ENCODE measurements around the gene FARSA. TPM values are rescaled to one million over a fixed set of nuclear protein-coding genes. Genes with fewer than 3 reads are reported as not detected.

FARSA gene
- total RNA-seq, 1 experiment from 2014 or later, result 75.9 TPM

GRCh38 chr19:12948612-12949362, 15.3 kb upstream of the FARSA start:
- Mint-ChIP-seq H3K36me3 (ENCODE audit: insufficient read depth, unreplicated experiment) (peaks cover 97% of the 10 kb centered on the region), H3K4me3 (ENCODE audit: unreplicated experiment) (no peak overlapping the region), H3K4me1 (ENCODE audit: low read depth, unreplicated experiment) (peaks cover 7% of the 10 kb centered on the region), H3K27ac (ENCODE audit: unreplicated experiment) (no peak overlapping the region), H3K27me3 (ENCODE audit: insufficient read depth, unreplicated experiment) (no peaks in the 10 kb centered on the region), H3K9me3 (ENCODE audit: unreplicated experiment) (no peaks in the 10 kb centered on the region)
- H3K4me3 ChIP-seq (ENCODE audit: low read depth, low read length), result no peak overlapping the region
- intact Hi-C loops (cut with micrococcal nuclease; ENCODE audit: unreplicated experiment), result no loop called here
- H3K36me3 ChIP-seq (ENCODE audit: control insufficient read depth, insufficient read depth, low read length), result peaks cover 4% of the 10 kb centered on the region
- no peak for DNase-seq
- ChIA-PET POLR2A (no interaction called here), CTCF (no interaction called here)
- TF ChIP-seq, protein P1, sequence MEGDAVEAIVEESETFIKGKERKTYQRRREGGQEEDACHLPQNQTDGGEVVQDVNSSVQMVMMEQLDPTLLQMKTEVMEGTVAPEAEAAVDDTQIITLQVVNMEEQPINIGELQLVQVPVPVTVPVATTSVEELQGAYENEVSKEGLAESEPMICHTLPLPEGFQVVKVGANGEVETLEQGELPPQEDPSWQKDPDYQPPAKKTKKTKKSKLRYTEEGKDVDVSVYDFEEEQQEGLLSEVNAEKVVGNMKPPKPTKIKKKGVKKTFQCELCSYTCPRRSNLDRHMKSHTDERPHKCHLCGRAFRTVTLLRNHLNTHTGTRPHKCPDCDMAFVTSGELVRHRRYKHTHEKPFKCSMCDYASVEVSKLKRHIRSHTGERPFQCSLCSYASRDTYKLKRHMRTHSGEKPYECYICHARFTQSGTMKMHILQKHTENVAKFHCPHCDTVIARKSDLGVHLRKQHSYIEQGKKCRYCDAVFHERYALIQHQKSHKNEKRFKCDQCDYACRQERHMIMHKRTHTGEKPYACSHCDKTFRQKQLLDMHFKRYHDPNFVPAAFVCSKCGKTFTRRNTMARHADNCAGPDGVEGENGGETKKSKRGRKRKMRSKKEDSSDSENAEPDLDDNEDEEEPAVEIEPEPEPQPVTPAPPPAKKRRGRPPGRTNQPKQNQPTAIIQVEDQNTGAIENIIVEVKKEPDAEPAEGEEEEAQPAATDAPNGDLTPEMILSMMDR (IDR thresholded peaks at IDR 0.05; ENCODE audit: insufficient read depth in 1 of 2, low read depth in 1 of 2, low read length in 1 of 2, severe bottlenecking in 1 of 2, unreplicated experiment in 1 of 2), result no peak
- H3K27me3 ChIP-seq (replicated peaks; ENCODE audit: control insufficient read depth, insufficient read depth, low read length), result no peaks in the 10 kb centered on the region
- H3K4me1 ChIP-seq, result peaks cover 8% of the 10 kb centered on the region
- H3K9me3 ChIP-seq, result no peaks in the 10 kb centered on the region
- no TSS peak for BruUV-seq (replicated peaks)

DNA sequence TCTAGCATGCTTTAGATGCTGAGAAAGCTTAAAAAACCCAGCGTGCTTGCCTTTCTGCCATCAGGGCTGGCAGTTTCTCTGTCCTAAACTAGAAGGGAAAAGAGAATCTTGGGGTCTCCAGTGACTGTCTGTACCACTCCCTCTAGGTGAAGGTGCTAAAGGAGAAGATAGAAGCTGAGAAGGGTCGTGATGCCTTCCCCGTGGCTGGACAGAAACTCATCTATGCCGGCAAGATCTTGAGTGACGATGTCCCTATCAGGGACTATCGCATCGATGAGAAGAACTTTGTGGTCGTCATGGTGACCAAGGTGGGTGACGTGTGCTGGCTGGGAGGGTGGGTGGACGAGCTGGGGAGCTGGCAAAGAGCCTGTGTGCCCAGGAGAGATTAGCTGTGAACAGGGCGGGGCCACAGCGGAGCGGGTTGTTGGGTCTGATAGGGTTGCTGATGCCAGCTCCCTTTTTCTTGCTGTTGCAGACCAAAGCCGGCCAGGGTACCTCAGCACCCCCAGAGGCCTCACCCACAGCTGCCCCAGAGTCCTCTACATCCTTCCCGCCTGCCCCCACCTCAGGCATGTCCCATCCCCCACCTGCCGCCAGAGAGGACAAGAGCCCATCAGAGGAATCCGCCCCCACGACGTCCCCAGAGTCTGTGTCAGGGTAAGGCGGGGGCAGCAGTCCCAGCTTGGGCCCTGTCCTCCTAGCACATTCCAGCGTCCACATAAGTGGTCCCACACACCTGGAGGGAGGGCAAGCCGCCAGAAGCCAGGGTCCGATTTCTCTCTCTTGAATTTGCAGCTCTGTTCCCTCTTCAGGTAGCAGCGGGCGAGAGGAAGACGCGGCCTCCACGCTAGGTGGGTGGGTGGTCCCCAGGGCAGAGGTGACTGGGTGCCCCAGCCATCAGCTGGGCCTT, 14.4 kb upstream of the FARSA start:
- Mint-ChIP-seq H3K27ac (ENCODE audit: unreplicated experiment) (no peak overlapping the region), H3K4me1 (ENCODE audit: low read depth, unreplicated experiment) (peaks cover 13% of the 10 kb centered on the region), H3K27me3 (ENCODE audit: insufficient read depth, unreplicated experiment) (no peaks in the 10 kb centered on the region), H3K36me3 (ENCODE audit: insufficient read depth, unreplicated experiment) (peaks cover 97% of the 10 kb centered on the region), H3K4me3 (ENCODE audit: unreplicated experiment) (no peak overlapping the region), H3K9me3 (ENCODE audit: unreplicated experiment) (no peaks in the 10 kb centered on the region)
- H3K4me1 ChIP-seq, result peaks cover 8% of the 10 kb centered on the region
- no TSS peak for BruUV-seq (replicated peaks)
- TF ChIP-seq, protein P1 (IDR thresholded peaks at IDR 0.05; ENCODE audit: insufficient read depth in 1 of 2, low read depth in 1 of 2, low read length in 1 of 2, severe bottlenecking in 1 of 2, unreplicated experiment in 1 of 2), result no peak
- ChIA-PET POLR2A (no interaction called here), CTCF (no interaction called here)
- no peak for DNase-seq
- H3K4me3 ChIP-seq (ENCODE audit: low read depth, low read length), result no peak overlapping the region
- H3K27me3 ChIP-seq (replicated peaks; ENCODE audit: control insufficient read depth, insufficient read depth, low read length), result no peaks in the 10 kb centered on the region
- H3K9me3 ChIP-seq, result no peaks in the 10 kb centered on the region
- H3K36me3 ChIP-seq (ENCODE audit: control insufficient read depth, insufficient read depth, low read length), result peaks cover 5% of the 10 kb centered on the region
- intact Hi-C loops (cut with micrococcal nuclease; ENCODE audit: unreplicated experiment), result no loop called here

DNA sequence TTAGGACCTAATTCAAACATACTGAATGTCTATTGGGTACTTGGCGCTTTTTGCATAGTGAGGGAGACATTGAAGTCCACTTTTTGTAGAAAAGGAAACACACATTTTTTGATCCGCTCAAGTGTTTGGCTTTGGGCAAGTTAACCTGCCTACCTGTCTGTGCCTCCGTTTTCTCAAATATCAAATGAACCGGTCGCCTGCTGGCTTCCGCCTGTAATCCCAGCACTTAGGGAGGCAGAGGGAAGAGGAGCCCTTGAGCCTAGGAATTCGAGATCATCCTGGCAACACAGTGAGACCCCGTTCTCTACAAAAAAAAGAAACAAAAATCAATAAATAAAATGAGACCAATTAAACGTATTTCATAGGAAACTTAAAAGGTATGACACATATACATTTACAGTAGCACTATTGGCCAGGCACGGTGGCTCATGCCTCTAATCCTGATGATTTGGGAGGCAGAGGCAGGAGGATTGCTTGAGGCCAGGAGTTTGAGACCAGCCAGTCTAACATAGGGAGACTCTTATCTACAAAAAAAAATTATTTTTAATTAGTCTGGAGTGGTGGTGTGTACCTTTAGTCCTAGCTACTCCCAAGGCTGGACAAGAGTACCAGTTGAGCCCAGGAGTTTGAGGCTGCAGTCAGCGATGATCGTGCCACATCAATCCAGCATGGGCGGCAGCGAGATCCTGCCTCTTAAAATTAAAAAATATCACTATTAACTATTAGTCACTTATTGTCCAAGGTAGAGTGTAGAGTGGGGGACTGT, 13.4 kb upstream of the FARSA start:
- TF ChIP-seq, protein P1 (IDR thresholded peaks at IDR 0.05; ENCODE audit: insufficient read depth in 1 of 2, low read depth in 1 of 2, low read length in 1 of 2, severe bottlenecking in 1 of 2, unreplicated experiment in 1 of 2), result no peak
- peaks cover 8% of the 10 kb centered on the region for H3K4me1 ChIP-seq
- peaks cover 3% of the 10 kb centered on the region for H3K36me3 ChIP-seq (ENCODE audit: control insufficient read depth, insufficient read depth, low read length)
- H3K27me3 ChIP-seq (replicated peaks; ENCODE audit: control insufficient read depth, insufficient read depth, low read length), result no peaks in the 10 kb centered on the region
- ChIA-PET CTCF (interaction anchor here (0.6 to 0.7 kb wide), 6 partner anchors 18 to 1149 kb away, joined by 3 read pairs; no protein-coding TSS in a partner anchor), POLR2A (interaction anchor here (0.5 to 1.0 kb wide), 15 partner anchors 10 to 1459 kb away, joined by 3 to 17 read pairs (median 6); partner anchors contain the start of genes GCDH and NFIX)
- H3K4me3 ChIP-seq (ENCODE audit: low read depth, low read length), result peak overlapping the region; percentile 77
- peaks cover 97% of the 10 kb centered on the region for H3K36me3 Mint-ChIP-seq (ENCODE audit: insufficient read depth, unreplicated experiment)
- no TSS peak for BruUV-seq (replicated peaks)
- H3K9me3 ChIP-seq, result no peaks in the 10 kb centered on the region
- peak overlapping the region; percentile 83 for H3K4me3 Mint-ChIP-seq (ENCODE audit: unreplicated experiment)
- no peaks in the 10 kb centered on the region for H3K27me3 Mint-ChIP-seq (ENCODE audit: insufficient read depth, unreplicated experiment)
- peaks cover 13% of the 10 kb centered on the region for H3K4me1 Mint-ChIP-seq (ENCODE audit: low read depth, unreplicated experiment)
- no peak for DNase-seq
- H3K27ac Mint-ChIP-seq (ENCODE audit: unreplicated experiment), result peak overlapping the region; percentile 96
- H3K9me3 Mint-ChIP-seq (ENCODE audit: unreplicated experiment), result no peaks in the 10 kb centered on the region
- intact Hi-C loops (cut with micrococcal nuclease; ENCODE audit: unreplicated experiment), result no loop called here

All from Caco-2 (cell line).